ENCODE results near the gene MS4A7.

DNA sequence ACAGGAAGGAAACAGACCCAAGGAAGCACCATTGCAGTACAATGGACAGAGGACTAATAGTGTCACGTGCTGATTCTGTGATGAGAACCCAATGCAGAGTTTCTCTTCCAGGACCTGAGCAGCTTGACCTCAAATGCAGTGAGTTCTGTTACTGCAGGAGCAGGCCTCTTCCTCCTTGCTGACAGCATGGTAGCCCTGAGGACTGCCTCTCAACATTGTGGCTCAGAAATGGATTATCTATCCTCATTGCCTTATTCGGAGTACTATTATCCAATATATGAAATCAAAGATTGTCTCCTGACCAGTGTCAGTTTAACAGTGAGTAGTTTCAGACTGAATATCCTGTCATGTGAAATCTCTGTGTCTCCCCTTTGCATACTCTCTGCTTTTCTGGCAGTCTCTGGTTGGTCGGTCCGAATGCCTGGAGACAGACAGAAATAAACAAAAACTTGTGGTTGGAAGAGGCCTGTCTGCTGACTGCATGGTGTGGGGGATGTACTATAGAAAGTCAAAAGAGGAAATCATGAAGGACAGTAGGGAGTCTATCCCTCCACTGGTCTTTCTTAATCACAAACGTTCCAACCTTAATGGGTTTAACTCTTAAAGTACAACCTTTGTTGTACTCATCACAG lies 11.1 kb downstream of the MS4A7 start:
- TF ChIP-seq SIN3A (IDR thresholded peaks at IDR 0.05; ENCODE audit: borderline replicate concordance, insufficient read depth, low read length) (no peak), POLR2AphosphoS5 (IDR thresholded peaks at IDR 0.05; ENCODE audit: low read depth, low read length) (no peak), TAF1 (IDR thresholded peaks at IDR 0.05; ENCODE audit: borderline replicate concordance, insufficient read depth, low read length) (no peak)

All from PFSK-1 (cell line).